Temporal lobe (tissue), 2 donors: ENCODE results near the gene MESP1. TPM values are rescaled to one million over a fixed set of nuclear protein-coding genes. Genes with fewer than 3 reads are reported as not detected.

Experiments used
- small RNA-seq: library from RNA; depleted of rRNA; stranded (forward); fragments of <200 nt; gene quantifications from one replicate; pipeline ENCODE3, GENCODE V24; 2014; ENCODE audit warnings: low replicate concordance
- total RNA-seq: library from RNA; depleted of rRNA; stranded (reverse); fragments of >200 nt; gene quantifications from one replicate; pipeline ENCODE4 v1.2.3, GENCODE V29; 2014

Gene MESP1
- total RNA-seq, 1 donor from 2014 or later, result 2.0 TPM

Small RNA genes within 50 kb of the gene (small RNA-seq; reads per million reads assigned to genes)
- not detected for gene RNU6-132P

Other genes starting within 250 kb of the MESP1 start
- gene TICRR, start 175.8 kb downstream of the MESP1 start, total RNA-seq, result 1.2 TPM
- gene KIF7, start 95.8 kb downstream of the MESP1 start, total RNA-seq, result 4.4 TPM
- gene PLIN1, start 71.9 kb downstream of the MESP1 start, total RNA-seq, result under 0.01 TPM
- gene PEX11A, start 60.5 kb downstream of the MESP1 start, total RNA-seq, result 7.9 TPM
- 0.25 TPM for gene WDR93, start 60.4 kb downstream of the MESP1 start, total RNA-seq
- gene MESP2, start 25.1 kb upstream of the MESP1 start, total RNA-seq, result not detected
- 1.5 TPM for gene ANPEP, start 63.6 kb upstream of the MESP1 start, total RNA-seq
- gene AP3S2, start 142.7 kb upstream of the MESP1 start, total RNA-seq, result 34.9 TPM
- 14.5 TPM for gene ARPIN, start 161.7 kb upstream of the MESP1 start, total RNA-seq